GM18517 (cell line): ENCODE measurements around the gene ERN1.

Source experiments
- ATAC-seq: cut with Tn5 transposase; IDR thresholded peaks from one replicate; pipeline ENCODE4 v1.9.1; 2021; ENCODE audit warnings: mild to moderate bottlenecking, moderate library complexity; ENCODE audit not compliant: unreplicated experiment

ERN1 gene

DNA sequence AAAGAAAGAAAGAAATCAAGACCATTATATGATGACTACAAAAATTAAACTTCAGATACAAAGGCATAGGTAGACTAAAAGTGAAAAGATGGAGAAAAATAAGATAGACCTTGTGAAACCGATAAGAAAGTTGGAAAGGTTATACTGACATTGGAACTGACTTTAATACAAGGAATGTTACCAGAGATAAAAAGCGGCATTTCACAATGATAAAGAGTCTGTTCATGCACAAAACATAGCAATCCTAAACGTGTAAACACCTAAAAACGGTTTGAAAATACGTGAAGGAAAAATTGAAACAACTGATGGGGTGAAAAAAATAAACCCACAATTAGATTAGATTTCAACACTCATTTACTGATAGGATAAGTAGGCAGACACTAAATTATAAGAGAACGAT, 9.6 kb upstream of the ERN1 start:
- ATAC-seq, result no peak

DNA sequence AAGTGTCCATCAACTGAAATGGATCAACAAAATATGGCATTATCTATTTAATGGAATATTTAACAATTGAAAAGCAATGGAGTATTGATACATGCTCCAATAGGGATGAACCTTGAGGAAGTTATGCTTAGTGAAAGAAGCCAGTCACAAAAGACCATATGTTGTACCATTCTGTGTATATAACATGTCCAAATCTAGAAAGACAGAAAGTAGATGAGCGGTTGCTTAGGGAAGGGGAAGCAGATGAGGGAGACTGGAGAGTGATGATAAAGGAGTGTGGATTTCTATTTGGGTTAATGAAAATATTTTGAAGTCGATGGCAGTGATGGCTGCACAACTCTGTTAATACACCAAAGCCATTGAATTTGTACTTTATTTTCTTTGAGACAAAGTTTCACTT, 8.5 kb upstream of the ERN1 start:
- no peak for ATAC-seq

DNA sequence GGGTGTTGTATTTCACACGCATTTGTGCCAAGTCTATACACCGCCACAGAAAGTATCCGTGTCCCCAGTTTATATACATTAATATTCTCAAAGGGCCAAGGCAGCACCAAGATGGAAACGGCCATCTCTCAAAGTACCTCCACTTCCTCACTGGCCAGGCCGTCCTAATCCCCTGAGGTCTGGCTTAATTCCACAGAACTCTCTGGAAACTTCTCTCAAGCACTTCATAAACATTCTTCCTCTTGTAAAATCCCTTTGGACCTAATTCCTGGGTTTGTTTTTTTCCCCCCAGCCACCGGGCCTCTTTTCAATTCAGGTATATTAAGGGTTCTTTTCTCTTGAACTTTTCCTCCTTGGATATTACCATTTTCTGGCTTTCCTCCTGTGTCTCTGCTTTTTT, 5.1 kb upstream of the ERN1 start:
- no peak for ATAC-seq

DNA sequence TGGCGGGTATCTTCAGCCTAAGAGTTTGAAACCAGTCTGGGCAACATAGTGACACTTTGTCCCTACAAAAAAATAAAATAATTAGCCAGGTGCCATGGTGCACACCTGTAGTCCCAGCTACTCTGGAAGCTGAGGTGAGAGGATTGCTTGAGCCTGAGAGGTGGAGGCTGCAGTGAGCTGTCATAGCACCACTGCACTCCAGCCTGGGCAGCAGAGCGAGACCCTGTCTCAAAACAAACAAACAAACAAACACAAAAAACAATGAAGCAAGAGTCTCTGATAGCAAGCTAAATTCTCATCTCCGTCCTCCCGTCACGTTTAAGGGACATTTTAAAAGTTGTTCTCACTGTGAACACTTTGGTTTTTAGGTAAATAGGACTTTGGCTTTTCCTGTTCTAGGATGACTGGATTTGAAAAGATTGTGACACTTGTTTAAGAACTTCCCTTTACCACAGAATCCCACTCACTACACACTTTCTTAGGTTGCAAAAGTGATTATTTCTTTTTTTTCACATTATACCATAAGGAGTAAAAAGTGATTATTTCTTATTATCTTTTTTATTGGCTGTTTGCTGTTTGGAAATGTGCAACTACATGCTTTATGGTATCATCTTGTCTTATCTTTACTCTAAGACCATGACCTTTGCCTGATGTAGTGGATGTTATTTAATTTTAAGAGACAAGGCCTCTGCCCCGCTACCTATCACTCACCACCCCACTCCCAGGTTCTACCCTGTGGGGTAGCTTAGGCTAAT, 4.4 kb upstream of the ERN1 start:
- no peak for ATAC-seq

DNA sequence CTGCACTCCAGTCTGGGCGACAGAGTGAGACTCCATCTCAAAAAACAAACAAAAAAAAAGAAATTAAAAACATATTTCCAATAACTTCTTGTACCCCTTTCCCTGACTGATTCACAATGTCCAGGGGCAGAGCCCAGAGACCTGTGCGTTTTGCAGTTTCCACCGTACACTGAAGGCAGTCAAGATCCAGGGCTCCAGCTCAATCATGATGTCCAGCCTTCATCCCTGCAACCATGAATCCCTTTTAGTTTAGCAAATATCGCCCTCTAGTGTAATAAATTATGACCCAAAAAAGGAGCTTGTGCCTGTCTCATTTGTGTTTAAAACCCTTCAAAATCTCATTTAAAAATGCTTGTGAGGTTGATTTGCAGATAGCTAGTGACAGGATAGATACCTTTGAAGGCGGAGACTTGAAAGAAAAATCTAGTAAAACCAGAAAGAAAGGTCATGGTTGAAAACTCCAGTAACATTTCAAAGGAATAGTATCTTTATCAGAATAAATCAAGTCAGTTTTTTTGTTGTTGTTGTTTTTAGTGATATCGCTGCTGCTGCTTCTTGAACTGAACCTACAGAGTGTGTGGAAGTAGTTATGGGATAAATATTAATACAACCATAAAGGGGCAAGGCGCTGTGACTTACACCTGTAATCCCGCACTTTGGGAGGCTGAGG, 3.7 kb upstream of the ERN1 start:
- ATAC-seq, result no peak

DNA sequence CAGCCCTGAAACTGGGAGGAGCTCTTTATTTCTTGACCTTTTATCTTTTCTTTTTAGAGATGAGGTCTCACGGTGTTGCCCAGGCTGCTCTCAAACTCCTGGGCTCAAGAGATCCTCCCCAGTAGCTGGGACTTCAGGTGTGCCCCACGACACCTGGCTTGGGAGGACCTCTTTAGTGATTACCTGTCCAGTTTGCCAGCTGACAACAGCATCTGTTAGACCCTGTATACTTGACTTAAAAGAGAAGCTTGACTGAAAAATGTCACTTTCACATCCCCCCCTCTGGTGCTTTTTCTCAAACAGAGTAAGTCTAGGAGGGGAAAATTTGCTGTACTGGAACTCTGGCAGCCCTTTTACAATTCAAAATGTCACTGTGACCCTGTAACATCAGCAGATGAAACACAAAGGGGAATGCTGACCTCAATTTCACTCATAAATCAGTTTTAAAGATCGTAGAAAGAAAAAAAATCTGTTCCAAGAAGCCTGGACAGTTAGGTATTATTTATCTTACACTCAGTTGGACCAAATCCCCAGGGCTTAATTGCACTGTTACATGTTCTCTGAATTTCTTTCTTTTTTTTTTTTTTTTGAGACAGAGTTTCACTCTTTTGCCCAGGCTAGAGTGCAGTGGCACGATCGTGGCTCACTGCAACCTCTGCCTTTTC, 1.8 kb upstream of the ERN1 start:
- no peak for ATAC-seq

DNA sequence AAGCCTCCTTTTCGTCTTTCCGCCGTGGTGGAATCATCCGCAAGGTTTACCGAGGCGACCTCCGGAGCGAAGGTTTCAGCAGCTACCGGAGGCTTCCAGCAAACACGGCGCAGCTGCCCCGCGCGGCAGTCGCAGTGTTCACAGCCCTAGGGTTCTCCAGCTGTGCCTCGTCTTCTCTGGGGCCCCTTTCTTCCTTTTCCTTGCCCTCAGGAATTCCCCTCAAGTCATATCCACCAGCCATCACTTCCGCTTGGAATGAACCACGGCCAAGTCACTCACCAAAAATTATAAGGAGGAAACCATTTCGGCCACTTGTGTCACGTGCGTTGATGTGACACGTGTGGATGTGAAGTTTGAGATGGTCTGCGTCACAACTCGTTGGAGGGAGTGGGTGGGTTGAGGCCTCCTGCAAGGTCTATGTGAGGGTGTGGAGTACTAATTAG, 636 bp upstream of the ERN1 start:
- ATAC-seq, result peak; percentile 26

DNA sequence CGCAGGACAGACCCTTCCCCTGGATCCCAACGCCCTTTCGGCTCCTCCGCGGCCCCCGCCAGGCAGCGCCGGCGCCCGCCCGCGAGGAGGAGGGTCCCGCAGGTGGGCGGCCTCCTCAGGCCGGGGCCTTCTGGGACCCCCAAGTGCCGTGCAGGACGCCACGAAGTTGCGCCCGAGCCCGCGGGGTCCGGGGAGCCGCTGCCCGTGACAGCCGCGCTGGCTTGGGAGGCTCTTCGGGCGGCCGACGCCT, 504 bp downstream of the ERN1 start:
- ATAC-seq, result no peak

DNA sequence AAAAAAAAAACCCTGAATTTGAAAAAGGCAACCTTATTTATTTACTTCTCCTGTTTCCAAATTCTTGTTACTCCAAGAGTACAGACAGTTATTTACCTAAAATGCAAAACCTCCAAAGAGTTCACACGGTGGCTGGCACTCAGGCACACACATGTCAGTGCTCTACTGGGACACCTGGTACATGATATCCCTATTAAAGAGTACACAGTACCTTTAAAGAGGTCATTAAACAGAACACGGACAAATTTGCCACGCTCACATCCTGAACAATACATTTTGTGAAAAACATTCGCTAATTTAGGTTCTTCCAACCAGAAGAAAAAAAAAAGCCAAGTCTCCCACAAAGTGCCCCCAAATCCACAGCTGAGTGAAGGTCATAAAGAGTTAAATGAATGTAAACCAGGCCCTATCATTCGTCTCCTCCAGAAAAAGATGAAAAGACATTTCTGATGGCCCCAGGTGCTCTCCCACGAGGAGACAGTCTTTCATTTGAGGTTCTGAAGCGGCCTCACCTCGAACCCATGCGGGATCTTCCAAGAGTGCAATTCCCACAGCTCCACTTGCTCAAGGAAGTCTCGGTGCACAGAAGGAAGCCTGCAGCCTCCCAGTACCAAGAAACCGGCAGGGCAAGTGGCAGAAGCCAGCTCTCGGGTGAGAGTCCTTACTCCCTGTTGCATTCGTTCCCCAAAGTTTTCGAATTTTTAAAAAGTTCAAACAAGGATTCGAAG, 993 bp downstream of the ERN1 start:
- ATAC-seq, result no peak

DNA sequence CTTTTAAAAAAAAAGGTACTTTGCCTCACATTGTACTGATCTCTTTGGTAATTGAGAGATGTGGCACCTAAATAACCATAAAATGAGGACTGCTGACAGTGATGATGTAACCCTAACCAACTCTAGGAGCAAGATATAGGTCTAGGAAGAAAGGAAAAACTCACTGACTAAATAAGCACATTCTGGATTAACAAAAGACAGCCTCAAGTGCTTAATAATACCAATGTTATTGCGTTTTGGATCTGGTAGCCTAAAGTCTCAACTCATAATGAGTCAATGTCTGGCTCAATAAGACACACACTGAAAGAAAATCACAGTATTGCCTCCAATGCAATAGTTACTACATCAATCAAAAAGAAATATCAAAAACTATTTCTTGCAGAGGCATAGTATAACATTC, 3.0 kb downstream of the ERN1 start:
- no peak for ATAC-seq

DNA sequence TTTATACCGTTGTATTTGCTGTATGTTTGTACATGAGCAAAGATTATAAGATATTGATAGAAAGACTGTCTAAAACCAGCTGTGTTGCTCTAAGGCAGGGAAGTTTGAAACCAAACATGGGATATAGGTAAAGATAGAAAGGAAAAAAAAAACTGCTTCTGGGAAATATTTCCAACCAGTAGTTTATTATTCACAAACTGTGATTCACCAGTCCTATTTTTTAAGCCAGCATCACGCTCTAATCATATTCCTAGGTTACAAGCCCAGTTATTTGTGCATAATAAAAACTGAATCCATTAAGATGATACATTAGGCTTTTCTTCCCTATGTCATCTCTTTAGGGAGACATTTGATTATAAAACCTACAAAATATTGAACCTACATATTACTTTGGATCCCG, 4.0 kb downstream of the ERN1 start:
- ATAC-seq, result no peak

DNA sequence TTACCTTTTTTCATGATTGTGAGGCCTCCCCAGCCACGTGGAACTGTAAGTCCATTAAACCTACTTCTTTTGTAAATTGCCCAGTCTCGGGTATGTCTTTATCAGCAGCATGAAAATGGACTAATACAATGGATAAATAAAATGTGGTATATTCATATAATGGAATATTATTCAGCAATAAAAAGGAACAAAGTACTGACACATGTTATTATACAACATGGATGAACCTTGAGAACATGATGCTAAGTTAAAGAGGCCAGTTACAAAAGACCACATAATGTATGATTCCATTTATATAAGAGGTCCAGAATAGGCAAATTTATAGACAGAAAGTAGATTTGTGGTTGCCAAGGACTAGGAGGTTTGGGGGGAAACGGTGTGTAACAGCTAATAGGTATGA, 5.3 kb downstream of the ERN1 start:
- ATAC-seq, result no peak

DNA sequence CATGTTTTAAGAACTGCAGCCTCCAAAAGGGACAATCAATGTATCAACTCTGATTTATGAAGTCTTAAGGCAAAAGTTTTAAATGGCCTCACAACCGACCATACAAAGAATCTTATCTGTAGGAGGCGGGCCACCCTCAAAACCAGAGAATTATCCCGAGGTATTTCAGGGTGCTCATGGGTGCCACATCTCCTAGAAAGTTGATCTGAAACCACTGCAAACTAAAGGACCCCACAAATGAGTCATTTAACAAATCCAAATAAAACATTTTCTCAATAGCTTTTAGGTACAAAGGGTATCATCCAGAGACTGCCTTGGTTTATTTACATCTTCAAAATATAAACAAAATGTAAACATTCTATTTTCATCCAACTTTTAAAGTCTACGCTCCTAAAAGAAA, 6.8 kb downstream of the ERN1 start:
- ATAC-seq, result no peak

DNA sequence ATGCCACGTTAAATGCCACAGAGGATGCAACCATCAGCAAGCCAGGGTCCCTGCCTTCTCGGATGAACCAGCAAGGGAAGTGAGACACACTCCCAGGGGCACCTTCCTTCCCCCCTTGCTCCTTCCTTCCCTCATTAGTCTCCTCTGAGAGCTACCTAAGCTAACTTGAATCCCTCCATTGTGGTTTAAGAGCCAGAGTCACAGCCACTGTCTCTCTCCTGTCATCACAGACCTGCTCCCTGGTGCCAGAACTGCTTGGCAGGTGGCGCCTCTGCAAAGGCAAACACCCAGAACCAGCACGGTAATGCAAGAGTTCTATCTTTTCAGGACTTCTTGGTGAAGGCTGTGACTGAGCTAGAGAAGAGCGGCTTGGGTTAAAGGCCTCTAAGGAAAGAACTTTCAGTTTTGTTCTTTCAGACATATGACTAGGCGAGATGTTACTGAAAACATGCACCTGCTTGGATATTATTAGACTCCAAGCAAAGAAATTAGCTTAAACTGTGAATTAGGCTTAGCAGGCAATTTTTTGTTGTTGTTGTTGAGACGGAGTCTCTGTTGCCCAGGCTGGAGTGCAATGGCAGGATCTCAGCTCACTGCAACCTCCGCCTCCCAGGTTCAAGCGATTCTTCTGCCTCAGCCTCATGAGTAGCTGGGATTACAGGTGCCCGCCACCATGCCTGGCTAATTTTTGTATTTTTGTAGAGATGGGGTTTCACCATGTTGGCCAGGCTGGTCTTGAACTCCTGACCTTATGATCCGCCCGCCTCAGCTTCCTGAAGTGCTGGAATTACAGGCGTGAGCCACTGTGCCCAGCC, 8.8 kb downstream of the ERN1 start:
- ATAC-seq, result peak; percentile 85

DNA sequence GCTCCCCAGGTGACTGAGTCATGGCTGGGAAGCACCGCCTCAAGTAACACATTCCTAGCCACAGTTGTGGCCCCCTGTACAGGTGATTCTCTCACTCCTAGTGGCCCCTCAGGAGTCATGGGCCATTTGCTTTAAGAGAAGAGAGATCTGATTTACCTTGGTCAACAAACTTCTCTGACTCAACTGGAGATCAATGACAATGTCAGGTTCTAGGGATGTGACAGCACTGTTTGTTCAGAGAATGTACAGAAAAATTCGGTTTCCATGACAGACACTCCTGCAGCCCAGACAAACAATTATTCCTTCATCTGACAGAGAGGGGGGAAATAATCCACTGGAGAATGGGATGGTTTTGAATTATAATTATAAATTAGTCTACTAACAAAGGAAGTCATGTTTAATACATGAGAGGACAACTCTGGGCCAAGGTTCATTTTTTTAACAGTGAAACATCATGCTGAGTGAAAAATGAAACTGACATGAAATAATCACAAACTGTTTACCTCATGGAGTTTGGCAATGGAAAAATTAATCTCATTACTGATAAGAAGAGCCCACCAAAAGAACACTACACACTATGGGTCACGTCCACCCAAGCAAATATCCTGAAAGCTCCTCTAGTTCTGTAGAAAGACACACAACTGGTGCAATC, 9.7 kb downstream of the ERN1 start:
- no peak for ATAC-seq

DNA sequence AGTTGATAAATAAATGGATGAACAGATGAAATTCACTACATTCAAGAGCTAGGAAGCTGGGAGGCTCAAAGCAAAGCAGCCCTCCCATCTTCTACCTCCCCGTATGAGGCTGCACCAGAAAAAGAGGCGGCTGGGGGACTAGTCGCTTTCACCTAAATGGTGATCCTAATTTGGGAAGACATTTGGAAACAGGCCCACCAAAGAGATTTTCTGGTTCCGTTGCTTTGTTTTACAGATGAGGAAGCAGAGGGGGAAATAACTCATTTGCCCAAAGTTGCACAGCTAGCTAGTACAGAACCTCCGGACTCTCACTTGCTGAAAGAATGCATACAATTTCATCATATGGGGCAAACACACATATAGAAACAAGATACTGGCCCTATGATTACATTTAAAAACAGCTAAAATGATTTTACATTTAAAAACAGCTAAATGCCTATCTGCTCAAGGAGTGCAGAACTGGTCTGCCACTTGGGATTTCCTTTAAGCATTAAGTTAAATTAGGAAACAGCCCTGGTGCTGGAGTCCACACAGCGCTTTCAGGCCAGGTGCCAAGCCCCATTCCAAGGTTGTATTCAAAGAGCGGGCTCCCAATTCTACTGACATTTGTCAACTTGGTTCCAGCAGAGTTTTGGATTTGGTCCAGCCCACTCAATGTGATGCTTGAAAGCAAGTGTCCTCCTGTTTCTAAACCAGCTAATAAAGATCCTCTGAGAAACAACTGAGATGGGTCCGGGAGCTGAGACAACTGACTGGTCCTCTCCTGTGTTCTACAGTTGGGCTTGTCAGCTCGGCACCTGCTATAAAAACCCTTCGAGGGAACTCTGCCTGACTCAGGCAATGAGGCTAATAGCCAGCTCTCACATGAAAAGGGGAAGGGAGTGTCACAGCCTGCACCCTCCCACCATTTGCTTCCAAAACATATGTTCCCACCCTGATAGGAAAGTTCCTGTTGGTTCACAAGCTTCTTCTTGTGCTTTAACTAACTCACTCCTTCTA, 11.7 kb downstream of the ERN1 start:
- no peak for ATAC-seq

DNA sequence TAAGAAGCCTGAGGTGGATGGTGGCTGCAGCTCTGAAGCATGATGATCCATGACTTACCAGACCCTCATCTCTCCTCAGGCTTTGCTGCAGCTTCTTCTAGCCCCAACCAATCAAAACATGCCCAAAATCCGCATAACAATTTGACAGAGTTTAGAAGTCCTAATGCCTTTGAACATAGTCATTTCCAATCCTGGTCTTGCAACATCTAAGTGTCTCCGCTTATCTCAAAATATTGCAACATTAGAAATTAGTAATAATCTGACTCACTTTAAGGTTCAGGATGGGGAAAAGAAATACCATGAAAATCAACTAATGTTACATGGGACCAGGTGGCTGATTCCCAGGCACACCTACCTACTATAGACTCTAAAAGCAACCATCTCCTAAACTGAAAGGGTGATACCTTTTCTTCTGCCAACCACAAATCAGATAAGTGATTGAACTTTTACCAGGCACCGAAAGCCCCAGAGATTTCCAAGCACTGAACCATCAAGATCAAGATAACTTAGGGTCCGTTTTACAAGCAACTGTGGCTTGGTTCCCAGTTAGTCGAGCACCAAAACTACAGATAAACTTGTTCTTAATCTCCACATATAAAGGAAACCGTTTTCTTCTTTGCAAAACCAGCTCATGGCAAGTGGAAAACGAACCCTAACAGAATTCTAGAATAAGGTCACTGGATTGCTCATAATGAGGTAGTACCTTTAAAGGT, 14.0 kb downstream of the ERN1 start:
- ATAC-seq, result no peak

DNA sequence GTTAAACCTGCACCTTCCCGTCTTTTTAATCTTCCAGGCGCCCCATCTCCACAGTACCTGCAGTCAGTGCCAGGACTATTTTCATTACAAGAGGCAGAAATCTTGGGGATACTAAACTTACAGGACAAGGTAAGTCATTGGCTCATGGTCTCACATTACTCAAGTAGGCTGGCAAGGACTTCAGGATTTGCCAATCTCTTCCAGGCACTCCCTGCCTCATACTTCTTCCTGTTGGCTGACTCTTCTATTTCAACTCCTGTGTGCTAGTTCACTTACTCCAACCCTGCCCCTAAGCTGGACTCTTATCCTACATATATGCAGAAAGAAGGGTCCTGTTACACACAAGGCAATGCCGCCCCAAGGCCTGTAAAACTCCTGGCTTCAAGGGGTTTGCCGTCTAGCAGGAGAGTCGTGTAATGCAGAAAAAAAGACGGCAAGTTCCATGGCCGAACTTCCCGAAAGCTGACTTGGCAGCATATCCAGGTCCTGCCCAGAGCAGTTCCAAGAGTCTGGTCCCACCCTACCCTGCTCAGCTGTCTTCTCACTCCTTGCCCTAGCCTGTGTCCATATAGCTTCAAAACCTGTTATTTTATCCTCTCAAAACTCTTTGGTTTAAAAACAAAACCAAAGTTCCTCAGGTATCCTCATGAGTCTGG, 14.8 kb downstream of the ERN1 start:
- ATAC-seq, result no peak
